H1 (cell line): Measurements from ENCODE around the gene PTPN13. TPM values are rescaled to one million over a fixed set of nuclear protein-coding genes. Genes with fewer than 3 reads are reported as not detected.

ENCODE experiments used
- BCL11A ChIP-seq, 2 experiments: IDR thresholded peaks; one replicate each; pipeline ENCODE4 v1.6.1; 2011; ENCODE audit warnings: low read depth in 2 of 2, low read length in 2 of 2, mild to moderate bottlenecking in 2 of 2
- RBBP5 ChIP-seq: IDR thresholded peaks from 2 replicates; pipeline ENCODE4 v1.7.1; 2012; ENCODE audit warnings: low read depth, mild to moderate bottlenecking, inconsistent platforms, low read length, moderate library complexity, borderline replicate concordance
- polyA plus RNA-seq, 7 experiments: library from polyadenylated mRNA; depleted of rRNA in 3 of 7; stranded (reverse) in 5 of 7; unstranded in 2 of 7; fragments of >200 nt in 5 of 7; fragments of 200-250 nt in 2 of 7; gene quantifications; 1 replicate in 5 of 7; 2 replicates in 1 of 7; 4 replicates in 1 of 7; pipeline versions ENCODE4 v1.2.1 to v1.2.3, GENCODE V29; 2011 to 2013; ENCODE audit warnings: missing spikeins in 2 of 7, mixed read lengths in 2 of 7
- total RNA-seq: library from RNA; stranded (reverse); fragmentation: NEBNext Ultra II Directional; extraction: Animal tissue kit (Norgen Biotek cat#: 25700); gene quantifications from 2 replicates; pipeline ENCODE4 v1.2.1, GENCODE V29; 2021

The PTPN13 gene
- total and polyA plus RNA-seq, 2 of the 8 experiments (the other 6 are each of a cell fraction or from before 2014, with no cell fraction given) = 12.7 to 57.9 TPM

GRCh38 chr4:86551387-86551786 is 42.7 kb upstream of the PTPN13 start (continued):
- no peak for TF ChIP-seq RBBP5
- TF ChIP-seq BCL11A (IDR thresholded peaks at IDR 0.05; ENCODE audit: low read depth in 2 of 2, low read length in 2 of 2) = no peak
